Measurements from ENCODE around the gene MED13L. TPM values are rescaled to one million over a fixed set of nuclear protein-coding genes. Genes with fewer than 3 reads are reported as not detected.

MED13L gene
- total and polyA plus RNA-seq, 2 of the 4 experiments (the other 2 are of a cell fraction) = 17.9 to 49.1 TPM

GRCh38 chr12:115944392-115944742 is 333.1 kb downstream of the MED13L start:
- Histone ChIP-seq H2AK5ac (ENCODE audit: low read depth, low read length) (no peak overlapping the region), H4K20me1 (ENCODE audit: insufficient read depth, low read length) (no peaks in the 10 kb centered on the region), H3K4me1 (ENCODE audit: control insufficient read depth, insufficient read depth, low read length) (no peaks in the 10 kb centered on the region; the same call in 1 of the 2 replicates), H3K4me2 (ENCODE audit: low read depth, low read length) (no peak overlapping the region), H4K5ac (ENCODE audit: low read depth, low read length) (no peak overlapping the region), H3K4me3 (ENCODE audit: insufficient read depth, low read depth, low read length) (no peak overlapping the region), H2BK120ac (ENCODE audit: low read depth, low read length) (no peak overlapping the region), H3K79me1 (ENCODE audit: low read depth in 1 of 2, low read length in 2 of 2) (no peaks in the 10 kb centered on the region), H2BK20ac (ENCODE audit: low read depth, low read length) (no peak overlapping the region), H2AFZ (replicated peaks; ENCODE audit: low read length, poor library complexity) (no peak overlapping the region), H3K27ac (ENCODE audit: insufficient read depth, low read length) (no peak overlapping the region), H3K9me1 (ENCODE audit: insufficient read depth, low read length) (no peaks in the 10 kb centered on the region; the same call in none of the 2 replicates), H2AK9ac (replicated peaks; ENCODE audit: low read depth, low read length, poor library complexity) (no peak overlapping the region), H3K36me3 (ENCODE audit: control insufficient read depth, insufficient read depth, low read length) (no peaks in the 10 kb centered on the region), H3K18ac (ENCODE audit: low read depth, low read length) (no peak overlapping the region), H2BK15ac (ENCODE audit: low read depth, low read length) (no peak overlapping the region), H4K91ac (ENCODE audit: insufficient read depth, low read depth, low read length) (no peak overlapping the region), H3K4ac (ENCODE audit: low read depth, low read length) (no peak overlapping the region), H2BK5ac (ENCODE audit: low read depth, low read length, poor library complexity, severe bottlenecking) (no peak overlapping the region), H3K14ac (replicated peaks; ENCODE audit: low read depth, low read length) (no peak overlapping the region), H4K8ac (ENCODE audit: low read depth in 2 of 2, low read length in 2 of 2) (no peak overlapping the region), H3K9me3 (ENCODE audit: control insufficient read depth, insufficient read depth, low read length) (no peaks in the 10 kb centered on the region), H3K27me3 (ENCODE audit: control insufficient read depth, insufficient read depth, low read length) (no peaks in the 10 kb centered on the region), H3K23ac (ENCODE audit: low read depth, low read length) (no peak overlapping the region), H3K9ac (ENCODE audit: low read depth, low read length) (no peak overlapping the region), H3K56ac (ENCODE audit: extremely low read depth, insufficient read depth, low read length) (no peak overlapping the region)
- DNase-seq = no peak
- ChIA-PET POLR2A (ENCODE audit: unreplicated experiment) (no interaction called here), CTCF (no interaction called here)
- ATAC-seq (ENCODE audit: low read depth) = no peak
- intact Hi-C loops (cut with micrococcal nuclease) (no loop called here), in situ Hi-C loops (cut with MboI; ENCODE audit: low sequenced_read_pairs) (no loop called here), dilution Hi-C loops (cut with HindIII; ENCODE audit: low sequenced_read_pairs, unreplicated experiment) (no loop called here)
- no peak for TF ChIP-seq CHD1 (IDR thresholded peaks at IDR 0.05; ENCODE audit: low read depth, low read length)
- TF ChIP-seq MAFK (IDR thresholded peaks at IDR 0.05; ENCODE audit: low read depth, low read length) = no peak
- TF ChIP-seq USF2 (IDR thresholded peaks at IDR 0.05; ENCODE audit: low read depth, low read length) = no peak
- no CpG with 5 or more reads among the region's 8 CpGs for WGBS, 2 experiments (ENCODE audit: extremely low coverage in 2 of 2, insufficient read length in 1 of 2)
- BruUV-seq (replicated peaks) = no TSS peak
